Measurements from ENCODE around the gene GNAO1. TPM values are rescaled to one million over a fixed set of nuclear protein-coding genes. Genes with fewer than 3 reads are reported as not detected.

Gene GNAO1
- polyA plus RNA-seq, 3 donors = not detected

GRCh38 chr16:56193951-56194726 is 2.9 kb downstream of the GNAO1 start:
- peaks cover 13 to 20% of the 10 kb centered on the region in 2 donors for H3K4me1 ChIP-seq (ENCODE audit: control insufficient read depth in 1 of 2, insufficient read depth in 2 of 2, low read length in 2 of 2)
- peaks cover 0 to 30% (median 11%) of the 10 kb centered on the region in 7 donors for H3K9me3 Mint-ChIP-seq
- H3K9me3 ChIP-seq (replicated peaks in 1 of 2; ENCODE audit: control insufficient read depth in 1 of 2, insufficient read depth in 1 of 2, low read length in 2 of 2) = peaks cover 0 to 29% of the 10 kb centered on the region in 2 donors
- H4K20me1 ChIP-seq (ENCODE audit: insufficient read depth, low read length) = no peaks in the 10 kb centered on the region
- peaks cover 76 to 83% (median 81%) of the 10 kb centered on the region in 3 donors for H3K27me3 Mint-ChIP-seq (ENCODE audit: low read depth in 3 of 3)
- no peak overlapping the region for H3K27ac ChIP-seq (ENCODE audit: low read depth in 1 of 2, low read length in 2 of 2)
- no peak overlapping the region for H3K9ac ChIP-seq (ENCODE audit: insufficient read depth, low read length, poor library complexity, severe bottlenecking)
- no peak for DNase-seq
- no peaks in the 10 kb centered on the region for H3K79me2 ChIP-seq (ENCODE audit: insufficient read depth, low read length)
- H3K4me3 Mint-ChIP-seq = peak overlapping the region; percentile 43 to 87
- peaks cover 0 to 6% of the 10 kb centered on the region in 2 donors for H3K36me3 Mint-ChIP-seq
- H3K4me1 Mint-ChIP-seq = peaks cover 29% of the 10 kb centered on the region
- peak overlapping the region in 1 of 7 donors; percentile 40 for H3K27ac Mint-ChIP-seq
- H2AFZ ChIP-seq (ENCODE audit: insufficient read depth, low read depth, low read length, poor library complexity, severe bottlenecking) = no peak overlapping the region
- intact Hi-C loops (cut with micrococcal nuclease) = no loop called here
- no peak overlapping the region for H3K4me3 ChIP-seq (replicated peaks in 1 of 3; ENCODE audit: low read depth in 2 of 3, low read length in 3 of 3)
- no peaks in the 10 kb centered on the region for H3K36me3 ChIP-seq (replicated peaks in 1 of 2; ENCODE audit: control insufficient read depth in 1 of 2, insufficient read depth in 2 of 2, low read length in 2 of 2)
- no peak overlapping the region for H3K4me2 ChIP-seq (replicated peaks; ENCODE audit: extremely low read depth, low read length, poor library complexity, severe bottlenecking)
- H3K27me3 ChIP-seq (ENCODE audit: control insufficient read depth in 2 of 2, insufficient read depth in 2 of 2, low read length in 2 of 2) = peaks cover 77 to 90% of the 10 kb centered on the region in 2 donors
- under 1% methylated on average over 32 of the region's 48 CpGs for WGBS (ENCODE audit: insufficient coverage)
- TF ChIP-seq CTCF (IDR thresholded peaks at IDR 0.05) = no peak

GRCh38 chr16:56195151-56195550 is 3.9 kb downstream of the GNAO1 start:
- no peaks in the 10 kb centered on the region for H3K36me3 ChIP-seq (replicated peaks in 1 of 2; ENCODE audit: control insufficient read depth in 1 of 2, insufficient read depth in 2 of 2, low read length in 2 of 2)
- peaks cover 0 to 6% of the 10 kb centered on the region in 2 donors for H3K36me3 Mint-ChIP-seq
- no peak overlapping the region for H3K27ac ChIP-seq (ENCODE audit: low read depth in 1 of 2, low read length in 2 of 2)
- DNase-seq = no peak
- no peaks in the 10 kb centered on the region for H3K79me2 ChIP-seq (ENCODE audit: insufficient read depth, low read length)
- no peak for TF ChIP-seq CTCF (IDR thresholded peaks at IDR 0.05)
- no peak overlapping the region for H3K4me3 ChIP-seq (replicated peaks in 1 of 3; ENCODE audit: low read depth in 2 of 3, low read length in 3 of 3)
- H3K27ac Mint-ChIP-seq = no peak overlapping the region
- H3K4me1 ChIP-seq (ENCODE audit: control insufficient read depth in 1 of 2, insufficient read depth in 2 of 2, low read length in 2 of 2) = peaks cover 13 to 23% of the 10 kb centered on the region in 2 donors
- peak overlapping the region in 1 of 2 donors; percentile 87 for H3K4me3 Mint-ChIP-seq
- 60% methylated on average over 1 of the region's 2 CpGs for WGBS (ENCODE audit: insufficient coverage)
- intact Hi-C loops (cut with micrococcal nuclease) = no loop called here
- H2AFZ ChIP-seq (ENCODE audit: insufficient read depth, low read depth, low read length, poor library complexity, severe bottlenecking) = no peak overlapping the region
- H3K27me3 Mint-ChIP-seq (ENCODE audit: low read depth in 3 of 3) = peaks cover 66 to 73% (median 71%) of the 10 kb centered on the region in 3 donors
- H4K20me1 ChIP-seq (ENCODE audit: insufficient read depth, low read length) = no peaks in the 10 kb centered on the region
- H3K9me3 ChIP-seq (replicated peaks in 1 of 2; ENCODE audit: control insufficient read depth in 1 of 2, insufficient read depth in 1 of 2, low read length in 2 of 2) = peaks cover 0 to 20% of the 10 kb centered on the region in 2 donors
- peaks cover 30% of the 10 kb centered on the region for H3K4me1 Mint-ChIP-seq
- H3K27me3 ChIP-seq (ENCODE audit: control insufficient read depth in 2 of 2, insufficient read depth in 2 of 2, low read length in 2 of 2) = peaks cover 67 to 80% of the 10 kb centered on the region in 2 donors
- H3K9me3 Mint-ChIP-seq = peaks cover 0 to 28% (median 11%) of the 10 kb centered on the region in 7 donors
- no peak overlapping the region for H3K4me2 ChIP-seq (replicated peaks; ENCODE audit: extremely low read depth, low read length, poor library complexity, severe bottlenecking)
- no peak overlapping the region for H3K9ac ChIP-seq (ENCODE audit: insufficient read depth, low read length, poor library complexity, severe bottlenecking)

Data from CD14-positive monocyte (primary cell).